ENCODE results near the gene PLXDC2.

GRCh38 chr10:20300735-20301134 is 484.5 kb downstream of the PLXDC2 start:
- no peak for TF ChIP-seq EZH2phosphoT487 (IDR thresholded peaks at IDR 0.05; ENCODE audit: borderline replicate concordance, low read length)
- no peak for TF ChIP-seq EZH2 (IDR thresholded peaks at IDR 0.05; ENCODE audit: low read length, unreplicated experiment)
